HCT116 (cell line): ENCODE measurements around the gene MTA2. TPM values are rescaled to one million over a fixed set of nuclear protein-coding genes. Genes with fewer than 3 reads are reported as not detected.

Experiments used
- ATAC-seq: fragments of 200-7000 bp; cut with Tn5 transposase; 2 replicates; pipeline ENCODE4 v1.9.1; 2020; ENCODE audit warnings: mild to moderate bottlenecking, moderate library complexity
- BruUV-seq: library from RNA; stranded (reverse); fragments of 400-500 nt; replicated peaks from 2 replicates; lab custom pipeline; 2021; lab: Mats Ljungman, UMichigan
- CTCF ChIA-PET: fragments of 300-600 bp; sonication (Branson Sonifier 250); formaldehyde crosslinking; loops from one replicate; lab custom pipeline; 2021; ENCODE audit warnings: antibody characterized with exemption; lab: Charles Lee
- POLR2A ChIA-PET: fragments of 300-600, 350-600 bp; sonication (Branson Sonifier 250); formaldehyde crosslinking; loops from one replicate; lab custom pipeline; 2021; ENCODE audit warnings: antibody characterized with exemption; lab: Charles Lee
- RAD21 ChIA-PET, 2 experiments: fragments of 300-600 bp; sonication (Branson Sonifier 250); formaldehyde crosslinking; loops; one replicate each; lab custom pipeline; 2023; ENCODE audit warnings: low total read pairs in 2 of 2; ENCODE audit not compliant: uncharacterized antibody in 2 of 2, unreplicated experiment in 2 of 2, low non-redundant PET in 1 of 2; lab: Charles Lee
- DNase-seq: peaks from one replicate; pipeline ENCODE4 v3.0.0-alpha.2; 2010; ENCODE audit warnings: low read depth, low spot score
- H2AFZ ChIP-seq: fragments of 200-600 bp; shearing (Covaris generic), sonication (generic); 2 replicates; pipeline ENCODE4 v1.6.1; 2017; ENCODE audit warnings: low read depth, mixed run types, mixed read lengths, antibody characterized with exemption, low read length; ENCODE audit not compliant: poor library complexity, severe bottlenecking
- H3K27ac ChIP-seq: 2 replicates; pipeline ENCODE4 v1.5.1; 2012; ENCODE audit warnings: low read depth, low read length
- H3K27me3 ChIP-seq: fragments of 200-600 bp; sonication (generic); 2 replicates; pipeline ENCODE4 v1.6.1; 2016; ENCODE audit warnings: mixed run types, low read length, mixed read lengths; ENCODE audit not compliant: insufficient read depth
- H3K36me3 ChIP-seq, 2 experiments: fragments of 200-500 bp in 1 of 2; fragments of 200-600 bp in 1 of 2; sonication (Bioruptor generic) in 1 of 2; sonication (generic) in 1 of 2; 2 replicates each; pipeline versions ENCODE4 v1.5.1 to v1.6.1; 2014 to 2016; ENCODE audit warnings: low read length in 2 of 2, inconsistent platforms in 1 of 2, mixed read lengths in 1 of 2, mixed run types in 1 of 2; ENCODE audit not compliant: insufficient read depth in 2 of 2, control insufficient read depth in 1 of 2
- H3K4me1 ChIP-seq, 2 experiments: fragments of 200-600 bp in 1 of 2; sonication (generic) in 1 of 2; 2 replicates each; pipeline versions ENCODE4 v1.5.1 to v1.6.1; 2012 to 2017; ENCODE audit warnings: low read length in 2 of 2, inconsistent platforms in 1 of 2, mild to moderate bottlenecking in 1 of 2, mixed read lengths in 1 of 2, mixed run types in 1 of 2, moderate library complexity in 1 of 2; ENCODE audit not compliant: insufficient read depth in 2 of 2, control insufficient read depth in 1 of 2
- H3K4me2 ChIP-seq: fragments of 200-600 bp; sonication (generic); 2 replicates; pipeline ENCODE4 v1.6.1; 2017; ENCODE audit warnings: mixed run types, low read length, mixed read lengths
- H3K4me3 ChIP-seq, 2 experiments: fragments of 200-600 bp in 1 of 2; sonication (generic) in 1 of 2; replicated peaks in 1 of 2; 2 replicates each; pipeline ENCODE4 v1.5.1; 2011 to 2016; ENCODE audit warnings: low read length in 2 of 2, control low read depth in 1 of 2, low read depth in 1 of 2, mild to moderate bottlenecking in 1 of 2, mixed read lengths in 1 of 2, mixed run types in 1 of 2
- H3K79me2 ChIP-seq: fragments of 200-600 bp; sonication (generic); 2 replicates; pipeline ENCODE4 v1.6.1; 2017; ENCODE audit warnings: mild to moderate bottlenecking, mixed run types, low read length, moderate library complexity, mixed read lengths; ENCODE audit not compliant: insufficient read depth
- H3K9ac ChIP-seq: fragments of 200-600 bp; sonication (generic); 2 replicates; pipeline ENCODE4 v1.6.1; 2016; ENCODE audit warnings: low read length, mixed read lengths
- H3K9me2 ChIP-seq: fragments of 200-600 bp; sonication (generic), shearing (Covaris generic); 2 replicates; pipeline ENCODE4 v1.6.1; 2017; ENCODE audit warnings: mixed run types, mild to moderate bottlenecking, moderate library complexity; ENCODE audit not compliant: insufficient read depth
- H3K9me3 ChIP-seq, 2 experiments: fragments of 200-500 bp in 1 of 2; fragments of 200-600 bp in 1 of 2; sonication (Bioruptor generic) in 1 of 2; sonication (generic) in 1 of 2; 2 replicates each; pipeline ENCODE4 v1.6.1; 2014 to 2017; ENCODE audit warnings: low read length in 2 of 2, mixed read lengths in 2 of 2, inconsistent platforms in 1 of 2, low read depth in 1 of 2, mild to moderate bottlenecking in 1 of 2, mixed run types in 1 of 2, moderate library complexity in 1 of 2; ENCODE audit not compliant: control insufficient read depth in 1 of 2, insufficient read depth in 1 of 2
- H4K20me1 ChIP-seq: fragments of 200-600 bp; sonication (generic), shearing (Covaris generic); 2 replicates; pipeline ENCODE4 v1.6.1; 2017; ENCODE audit warnings: mixed run types, mild to moderate bottlenecking, moderate library complexity; ENCODE audit not compliant: insufficient read depth
- CBX3 ChIP-seq: IDR thresholded peaks from 2 replicates; pipeline ENCODE4 v1.6.1; 2012; ENCODE audit warnings: low read depth
- ELF1 ChIP-seq: IDR thresholded peaks from 2 replicates; pipeline ENCODE4 v1.6.1; 2012; ENCODE audit warnings: low read depth, borderline replicate concordance
- EZH2phosphoT487 ChIP-seq: fragments of 200-600 bp; IDR thresholded peaks from 2 replicates; pipeline ENCODE4 v1.6.1; 2018; ENCODE audit warnings: antibody characterized with exemption, borderline replicate concordance
- FOSL1 ChIP-seq: IDR thresholded peaks from 2 replicates; pipeline ENCODE4 v1.6.1; 2012; ENCODE audit warnings: low read depth
- JUND ChIP-seq: IDR thresholded peaks from 2 replicates; pipeline ENCODE4 v1.6.1; 2012
- POLR2A ChIP-seq: IDR thresholded peaks from 2 replicates; pipeline ENCODE4 v1.7.0; 2011; ENCODE audit warnings: borderline replicate concordance; ENCODE audit not compliant: insufficient read depth, insufficient read length; ENCODE audit errors: extremely low read depth
- POLR2AphosphoS5 ChIP-seq: IDR thresholded peaks from 2 replicates; pipeline ENCODE4 v1.6.1; 2011; ENCODE audit warnings: mild to moderate bottlenecking, low read depth, low read length, moderate library complexity
- SIN3A ChIP-seq: IDR thresholded peaks from 2 replicates; pipeline ENCODE4 v1.6.1; 2012; ENCODE audit warnings: low read depth
- SRF ChIP-seq: IDR thresholded peaks from 2 replicates; pipeline ENCODE4 v1.6.1; 2012; ENCODE audit warnings: low read depth
- TCF7L2 ChIP-seq: IDR thresholded peaks from 2 replicates; pipeline ENCODE4 v1.7.0; 2011; ENCODE audit warnings: borderline replicate concordance, inconsistent platforms; ENCODE audit not compliant: insufficient read depth, insufficient read length; ENCODE audit errors: extremely low read depth
- intact Hi-C: fragments of 100-400 bp; cut with micrococcal nuclease; formaldehyde crosslinking; loops from 2 replicates; pipeline ENCODE4 v1.10.0; 2022
- total RNA-seq: library from RNA; stranded (reverse); gene quantifications from one replicate; pipeline ENCODE4 v1.2.1, GENCODE V29; 2021; ENCODE audit not compliant: unreplicated experiment
- TF ChIP-seq, protein P1 (sequence below), 3 experiments: fragments of 200-600 bp in 1 of 3; sonication (generic) in 1 of 3; IDR thresholded peaks in 2 of 3; conservative IDR thresholded peaks in 1 of 3; 2 replicates each; pipeline ENCODE4 v1.5.1; 2012 to 2017; ENCODE audit warnings: low read depth in 2 of 3, low read length in 2 of 3, antibody characterized with exemption in 1 of 3, borderline replicate concordance in 1 of 3, control low read depth in 1 of 3, mild to moderate bottlenecking in 1 of 3, mixed read lengths in 1 of 3, mixed run types in 1 of 3, moderate library complexity in 1 of 3; ENCODE audit not compliant: insufficient read depth in 1 of 3

Gene MTA2
- total RNA-seq, 1 experiment from 2014 or later = 98.9 TPM

GRCh38 chr11:62592146-62592815 lies 9.4 kb downstream of the MTA2 start:
- Histone ChIP-seq H4K20me1 (no peaks in the 10 kb centered on the region), H3K27me3 (no peaks in the 10 kb centered on the region), H3K79me2 (peaks cover 60% of the 10 kb centered on the region), H3K4me1 (peaks cover 21 to 36% of the 10 kb centered on the region in 2 experiments), H3K27ac (peak overlapping the region; percentile 74), H3K9me3 (no peaks in the 10 kb centered on the region), H3K36me3 (peaks cover 41 to 53% of the 10 kb centered on the region in 2 experiments), H3K9me2 (no peaks in the 10 kb centered on the region), H3K9ac (peak overlapping the region; percentile 88), H3K4me2 (peak overlapping the region; percentile 86), H3K4me3 (peak overlapping the region; percentile 53 to 78), H2AFZ (no peak overlapping the region)
- POLR2A ChIA-PET = interaction anchor here (0.8 to 3.6 kb wide), 29 partner anchors 10 to 264 kb away, joined by 3 to 52 read pairs (median 5); partner anchors contain the start of genes B3GAT3, C11orf98, CSKMT and EEF1G
- ATAC-seq (no peak), DNase-seq (no peak)
- intact Hi-C loops = loop anchor here (5.0 kb wide), 2 partner anchors 60 to 80 kb away; partner anchors contain the start of genes INTS5, LBHD1 and UQCC3
- BruUV-seq = TSS peak; percentile 100
- CTCF ChIA-PET = interaction anchor here (0.8 to 2.9 kb wide), 15 partner anchors 8 to 199 kb away, joined by 3 to 20 read pairs (median 4); partner anchors contain the start of genes B3GAT3, C11orf98, CSKMT and EEF1G
- RAD21 ChIA-PET = interaction anchor here (0.5 to 1.3 kb wide), 3 partner anchors 7 to 19 kb away, joined by 4 to 5 read pairs (median 4); partner anchors contain the start of gene MTA2 (in 1 of the 2)
- TF ChIP-seq SIN3A (no peak), SRF (no peak), TCF7L2 (no peak), FOSL1 (no peak), EZH2phosphoT487 (no peak), ELF1 (no peak), CBX3 (no peak), POLR2A (no peak), JUND (no peak), POLR2AphosphoS5 (no peak; the same call in 1 of the 2 replicates)
- TF ChIP-seq, protein P1, sequence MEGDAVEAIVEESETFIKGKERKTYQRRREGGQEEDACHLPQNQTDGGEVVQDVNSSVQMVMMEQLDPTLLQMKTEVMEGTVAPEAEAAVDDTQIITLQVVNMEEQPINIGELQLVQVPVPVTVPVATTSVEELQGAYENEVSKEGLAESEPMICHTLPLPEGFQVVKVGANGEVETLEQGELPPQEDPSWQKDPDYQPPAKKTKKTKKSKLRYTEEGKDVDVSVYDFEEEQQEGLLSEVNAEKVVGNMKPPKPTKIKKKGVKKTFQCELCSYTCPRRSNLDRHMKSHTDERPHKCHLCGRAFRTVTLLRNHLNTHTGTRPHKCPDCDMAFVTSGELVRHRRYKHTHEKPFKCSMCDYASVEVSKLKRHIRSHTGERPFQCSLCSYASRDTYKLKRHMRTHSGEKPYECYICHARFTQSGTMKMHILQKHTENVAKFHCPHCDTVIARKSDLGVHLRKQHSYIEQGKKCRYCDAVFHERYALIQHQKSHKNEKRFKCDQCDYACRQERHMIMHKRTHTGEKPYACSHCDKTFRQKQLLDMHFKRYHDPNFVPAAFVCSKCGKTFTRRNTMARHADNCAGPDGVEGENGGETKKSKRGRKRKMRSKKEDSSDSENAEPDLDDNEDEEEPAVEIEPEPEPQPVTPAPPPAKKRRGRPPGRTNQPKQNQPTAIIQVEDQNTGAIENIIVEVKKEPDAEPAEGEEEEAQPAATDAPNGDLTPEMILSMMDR (IDR thresholded peaks at IDR 0.05 in 2 of 3, conservative IDR thresholded peaks at IDR 0.05 in 1 of 3; ENCODE audit: borderline replicate concordance in 1 of 3, insufficient read depth in 1 of 3, low read depth in 2 of 3, low read length in 2 of 3) = no peak
- TF ChIP-seq, all 23 proteins: peak for 0
